ENCODE results near the gene MYO10.

Gene MYO10

GRCh38 chr5:16961131-16961530 is 25.0 kb upstream of the MYO10 start:
- H3K27me3 Mint-ChIP-seq (ENCODE audit: low read depth): no peaks in the 10 kb centered on the region
- no peaks in the 10 kb centered on the region for H3K36me3 Mint-ChIP-seq (ENCODE audit: low read depth)
- no peak overlapping the region for H3K4me3 Mint-ChIP-seq
- no peaks in the 10 kb centered on the region for H3K9me3 Mint-ChIP-seq
- no peak for DNase-seq (ENCODE audit: low spot score)
- no peaks in the 10 kb centered on the region for H3K4me1 Mint-ChIP-seq (ENCODE audit: low read depth)
- H3K27ac Mint-ChIP-seq: no peak overlapping the region

DNA sequence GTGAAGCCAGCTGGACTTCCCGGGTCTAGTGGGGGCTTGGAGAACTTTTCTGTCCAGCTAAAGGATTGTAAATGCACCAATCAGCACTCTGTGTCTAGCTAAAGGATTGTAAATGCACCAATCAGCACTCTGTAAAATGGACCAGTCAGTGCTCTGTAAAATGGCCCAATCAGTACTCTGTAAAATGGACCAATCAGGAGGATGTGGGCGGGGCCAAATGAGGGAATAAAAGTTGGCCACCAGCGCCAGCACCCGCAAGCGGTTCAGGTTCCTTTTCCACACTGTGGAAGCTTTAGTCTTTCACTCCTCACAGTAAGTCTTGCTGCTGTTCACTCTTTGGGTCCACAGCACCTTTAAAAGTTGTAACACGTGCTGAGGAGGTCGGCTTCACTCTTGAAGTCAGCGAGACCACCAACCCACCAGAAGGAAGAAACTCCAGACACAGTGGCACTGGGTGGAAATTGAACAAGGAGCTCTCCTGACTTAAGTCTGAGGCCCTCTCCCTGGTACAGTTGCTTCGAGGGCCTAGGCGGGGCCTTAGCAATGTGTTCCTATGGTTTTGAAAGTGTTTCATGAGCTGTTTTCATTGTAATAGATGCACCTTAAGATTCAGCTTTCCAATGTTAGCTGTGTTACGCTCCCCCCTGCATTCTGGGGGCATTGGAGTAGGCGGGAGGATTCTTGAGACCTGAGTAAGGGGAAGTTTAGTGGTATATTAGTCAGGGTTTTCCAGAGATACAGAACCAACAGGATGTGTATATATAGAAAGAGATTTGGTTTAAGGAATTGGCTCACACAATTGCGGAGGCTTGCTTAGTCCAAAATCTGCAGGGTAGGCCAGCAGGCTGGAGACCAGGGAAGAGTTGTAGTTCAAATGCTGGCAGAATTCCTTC is 21.5 kb upstream of the MYO10 start:
- no peak for DNase-seq (ENCODE audit: low spot score)
- no peaks in the 10 kb centered on the region for H3K9me3 Mint-ChIP-seq
- H3K4me3 Mint-ChIP-seq: no peak overlapping the region
- no peak overlapping the region for H3K27ac Mint-ChIP-seq
- H3K4me1 Mint-ChIP-seq (ENCODE audit: low read depth): no peaks in the 10 kb centered on the region
- no peaks in the 10 kb centered on the region for H3K36me3 Mint-ChIP-seq (ENCODE audit: low read depth)
- no peaks in the 10 kb centered on the region for H3K27me3 Mint-ChIP-seq (ENCODE audit: low read depth)

DNA sequence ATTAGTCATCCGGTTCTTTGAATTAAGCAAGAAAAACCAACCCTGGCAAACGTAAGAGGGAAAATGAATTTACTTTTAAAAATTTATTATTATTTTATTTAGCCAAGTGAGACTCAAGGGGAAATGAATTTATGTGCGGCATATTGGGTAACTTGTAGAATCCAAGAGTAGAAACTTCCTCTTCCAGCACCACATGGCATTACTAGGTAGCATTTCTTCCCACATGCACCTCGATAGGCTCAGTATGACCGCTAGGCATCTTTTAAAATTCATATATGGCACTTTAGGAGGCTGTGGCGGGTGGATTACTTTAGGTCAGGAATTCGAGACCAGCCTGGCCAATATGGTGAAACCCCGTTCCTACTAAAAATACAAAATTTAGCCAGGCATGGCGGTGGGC is 17.6 kb upstream of the MYO10 start:
- no peak for DNase-seq (ENCODE audit: low spot score)
- Mint-ChIP-seq H3K36me3 (ENCODE audit: low read depth) (no peaks in the 10 kb centered on the region), H3K27ac (no peak overlapping the region), H3K4me3 (no peak overlapping the region), H3K27me3 (ENCODE audit: low read depth) (no peaks in the 10 kb centered on the region), H3K4me1 (ENCODE audit: low read depth) (no peaks in the 10 kb centered on the region), H3K9me3 (no peaks in the 10 kb centered on the region)

GRCh38 chr5:16952968-16953671 is 17.0 kb upstream of the MYO10 start:
- H3K27ac Mint-ChIP-seq: no peak overlapping the region
- H3K4me3 Mint-ChIP-seq: no peak overlapping the region
- H3K9me3 Mint-ChIP-seq: peaks cover 4% of the 10 kb centered on the region
- DNase-seq (ENCODE audit: low spot score): no peak
- no peaks in the 10 kb centered on the region for H3K4me1 Mint-ChIP-seq (ENCODE audit: low read depth)
- no peaks in the 10 kb centered on the region for H3K27me3 Mint-ChIP-seq (ENCODE audit: low read depth)
- no peaks in the 10 kb centered on the region for H3K36me3 Mint-ChIP-seq (ENCODE audit: low read depth)

- Mint-ChIP-seq H3K9me3 (peaks cover 22% of the 10 kb centered on the region), H3K4me3 (no peak overlapping the region), H3K4me1 (ENCODE audit: low read depth) (no peaks in the 10 kb centered on the region)
Measured at GRCh38 chr5:16946725-16947124, 10.6 kb upstream of the MYO10 start.

GRCh38 chr5:16944816-16945562 is 8.9 kb upstream of the MYO10 start:
- Mint-ChIP-seq H3K27ac (no peak overlapping the region), H3K9me3 (peaks cover 22% of the 10 kb centered on the region), H3K4me3 (no peak overlapping the region), H3K27me3 (ENCODE audit: low read depth) (peaks cover 4% of the 10 kb centered on the region), H3K4me1 (ENCODE audit: low read depth) (no peaks in the 10 kb centered on the region), H3K36me3 (ENCODE audit: low read depth) (no peaks in the 10 kb centered on the region)
- no peak for DNase-seq (ENCODE audit: low spot score)

More at GRCh38 chr5:16946725-16947124, 10.6 kb upstream of the MYO10 start:
- no peak for DNase-seq (ENCODE audit: low spot score)
- no peak overlapping the region for H3K27ac Mint-ChIP-seq
- no peaks in the 10 kb centered on the region for H3K36me3 Mint-ChIP-seq (ENCODE audit: low read depth)
- no peaks in the 10 kb centered on the region for H3K27me3 Mint-ChIP-seq (ENCODE audit: low read depth)

GRCh38 chr5:16943846-16944678 is 8.0 kb upstream of the MYO10 start:
- DNase-seq (ENCODE audit: low spot score): no peak
- peaks cover 9% of the 10 kb centered on the region for H3K27me3 Mint-ChIP-seq (ENCODE audit: low read depth)
- H3K9me3 Mint-ChIP-seq: peaks cover 22% of the 10 kb centered on the region
- H3K4me3 Mint-ChIP-seq: no peak overlapping the region
- H3K36me3 Mint-ChIP-seq (ENCODE audit: low read depth): no peaks in the 10 kb centered on the region
- H3K4me1 Mint-ChIP-seq (ENCODE audit: low read depth): no peaks in the 10 kb centered on the region
- no peak overlapping the region for H3K27ac Mint-ChIP-seq

- Mint-ChIP-seq H3K4me1 (ENCODE audit: low read depth) (peaks cover 14% of the 10 kb centered on the region), H3K27ac (no peak overlapping the region), H3K27me3 (ENCODE audit: low read depth) (peaks cover 60% of the 10 kb centered on the region), H3K9me3 (no peaks in the 10 kb centered on the region), H3K4me3 (peak overlapping the region; percentile 54), H3K36me3 (ENCODE audit: low read depth) (no peaks in the 10 kb centered on the region)
- peak; percentile 5 for DNase-seq (ENCODE audit: low spot score)
Measured at GRCh38 chr5:16937503-16938161, 1.5 kb upstream of the MYO10 start.

GRCh38 chr5:16936989-16937438 is 926 bp upstream of the MYO10 start:
- Mint-ChIP-seq H3K4me3 (peak overlapping the region; percentile 56), H3K27ac (no peak overlapping the region), H3K36me3 (ENCODE audit: low read depth) (no peaks in the 10 kb centered on the region), H3K9me3 (no peaks in the 10 kb centered on the region), H3K4me1 (ENCODE audit: low read depth) (peaks cover 14% of the 10 kb centered on the region), H3K27me3 (ENCODE audit: low read depth) (peaks cover 60% of the 10 kb centered on the region)
- no peak for DNase-seq (ENCODE audit: low spot score)

DNA sequence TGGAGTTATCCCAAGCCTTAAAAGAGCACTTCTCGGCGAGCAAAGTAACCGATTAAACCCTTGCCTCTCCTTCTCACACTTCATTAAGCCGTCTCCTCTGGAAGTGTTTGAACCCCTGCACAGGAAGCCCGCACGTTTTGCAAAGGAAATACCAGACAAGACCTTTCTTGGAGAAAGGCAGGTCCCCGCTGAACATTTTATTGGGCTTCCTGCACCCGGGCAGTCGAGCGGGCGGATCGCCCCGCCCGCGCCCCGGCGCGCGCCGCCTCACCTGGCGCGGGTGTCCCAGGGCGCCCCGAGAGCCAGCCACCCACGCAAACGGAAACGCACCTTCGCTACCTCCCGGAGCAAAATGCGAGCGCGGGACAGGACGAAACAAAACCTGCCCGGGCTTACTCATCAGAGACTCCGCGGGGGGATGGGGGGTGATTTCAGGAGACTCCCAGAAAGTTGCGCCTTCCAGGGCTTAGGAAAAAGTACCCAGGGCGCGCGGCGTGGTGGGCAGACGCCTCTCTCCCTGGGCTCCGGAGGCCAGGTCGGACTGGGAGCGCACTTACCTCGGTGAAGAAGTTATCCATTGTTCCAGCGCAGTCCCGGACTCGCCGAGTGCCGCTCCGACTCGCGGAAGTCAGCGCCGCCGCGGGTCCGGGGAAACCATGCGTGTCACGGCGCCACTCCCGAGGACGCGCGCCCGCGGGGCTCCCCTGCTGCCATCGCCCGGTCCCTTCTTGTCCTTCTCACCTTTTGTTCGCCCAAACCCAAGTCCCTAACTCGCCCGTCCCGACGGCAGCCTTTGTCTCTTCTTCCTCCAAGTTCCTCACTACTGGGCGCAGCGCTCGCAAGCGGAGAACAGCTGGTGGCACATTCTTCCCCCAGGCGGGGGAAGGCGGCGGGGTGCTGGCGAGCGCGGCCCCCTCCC is 598 bp downstream of the MYO10 start:
- no peaks in the 10 kb centered on the region for H3K9me3 Mint-ChIP-seq
- peak overlapping the region; percentile 76 for H3K4me3 Mint-ChIP-seq
- H3K27ac Mint-ChIP-seq: no peak overlapping the region
- no peaks in the 10 kb centered on the region for H3K36me3 Mint-ChIP-seq (ENCODE audit: low read depth)
- H3K27me3 Mint-ChIP-seq (ENCODE audit: low read depth): peaks cover 64% of the 10 kb centered on the region
- DNase-seq (ENCODE audit: low spot score): peak; percentile 17
- H3K4me1 Mint-ChIP-seq (ENCODE audit: low read depth): peaks cover 14% of the 10 kb centered on the region

- Mint-ChIP-seq H3K9me3 (no peaks in the 10 kb centered on the region), H3K36me3 (ENCODE audit: low read depth) (no peaks in the 10 kb centered on the region), H3K4me3 (peak overlapping the region; percentile 54), H3K27ac (no peak overlapping the region), H3K27me3 (ENCODE audit: low read depth) (peaks cover 62% of the 10 kb centered on the region), H3K4me1 (ENCODE audit: low read depth) (peaks cover 14% of the 10 kb centered on the region)
- no peak for DNase-seq (ENCODE audit: low spot score)
Measured at GRCh38 chr5:16934677-16935153, 1.4 kb downstream of the MYO10 start.

GRCh38 chr5:16934123-16934522 is 2.0 kb downstream of the MYO10 start:
- Mint-ChIP-seq H3K27ac (no peak overlapping the region), H3K9me3 (no peaks in the 10 kb centered on the region), H3K4me1 (ENCODE audit: low read depth) (peaks cover 14% of the 10 kb centered on the region), H3K4me3 (peak overlapping the region; percentile 44), H3K36me3 (ENCODE audit: low read depth) (no peaks in the 10 kb centered on the region), H3K27me3 (ENCODE audit: low read depth) (peaks cover 60% of the 10 kb centered on the region)
- DNase-seq (ENCODE audit: low spot score): peak; percentile 14

Data from T-helper 2 cell treated with Interferon-gamma antibody and Interleukin-4, amounts not matched to agents 5 μg/mL and 100 μg/mL, for 36 hours (primary cell).